ENCODE data around the gene MGME1.

GRCh38 chr20:17972121-17972520 is 3.3 kb downstream of the MGME1 start:
- TF ChIP-seq, protein P1, sequence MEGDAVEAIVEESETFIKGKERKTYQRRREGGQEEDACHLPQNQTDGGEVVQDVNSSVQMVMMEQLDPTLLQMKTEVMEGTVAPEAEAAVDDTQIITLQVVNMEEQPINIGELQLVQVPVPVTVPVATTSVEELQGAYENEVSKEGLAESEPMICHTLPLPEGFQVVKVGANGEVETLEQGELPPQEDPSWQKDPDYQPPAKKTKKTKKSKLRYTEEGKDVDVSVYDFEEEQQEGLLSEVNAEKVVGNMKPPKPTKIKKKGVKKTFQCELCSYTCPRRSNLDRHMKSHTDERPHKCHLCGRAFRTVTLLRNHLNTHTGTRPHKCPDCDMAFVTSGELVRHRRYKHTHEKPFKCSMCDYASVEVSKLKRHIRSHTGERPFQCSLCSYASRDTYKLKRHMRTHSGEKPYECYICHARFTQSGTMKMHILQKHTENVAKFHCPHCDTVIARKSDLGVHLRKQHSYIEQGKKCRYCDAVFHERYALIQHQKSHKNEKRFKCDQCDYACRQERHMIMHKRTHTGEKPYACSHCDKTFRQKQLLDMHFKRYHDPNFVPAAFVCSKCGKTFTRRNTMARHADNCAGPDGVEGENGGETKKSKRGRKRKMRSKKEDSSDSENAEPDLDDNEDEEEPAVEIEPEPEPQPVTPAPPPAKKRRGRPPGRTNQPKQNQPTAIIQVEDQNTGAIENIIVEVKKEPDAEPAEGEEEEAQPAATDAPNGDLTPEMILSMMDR (conservative IDR thresholded peaks at IDR 0.05; ENCODE audit: low read depth, low read length): no peak
- TF ChIP-seq EZH2 (IDR thresholded peaks at IDR 0.05; ENCODE audit: low read length, unreplicated experiment): no peak
